HTERT RPE-1 (cell line): ENCODE data around the gene IGFBP3.

Experiments
- in situ Hi-C: fragments of 300-500 bp; cut with MboI; formaldehyde crosslinking; loops from 4 replicates; pipeline ENCODE4 v1.14.3; 2020; ENCODE audit warnings: low sequenced_read_pairs

IGFBP3 gene

GRCh38 chr7:45923290-45923689, 2.2 kb upstream of the IGFBP3 start:
- in situ Hi-C loops: no loop called here

- in situ Hi-C loops: no loop called here
Measured at GRCh38 chr7:45922810-45923209, 1.7 kb upstream of the IGFBP3 start.

DNA sequence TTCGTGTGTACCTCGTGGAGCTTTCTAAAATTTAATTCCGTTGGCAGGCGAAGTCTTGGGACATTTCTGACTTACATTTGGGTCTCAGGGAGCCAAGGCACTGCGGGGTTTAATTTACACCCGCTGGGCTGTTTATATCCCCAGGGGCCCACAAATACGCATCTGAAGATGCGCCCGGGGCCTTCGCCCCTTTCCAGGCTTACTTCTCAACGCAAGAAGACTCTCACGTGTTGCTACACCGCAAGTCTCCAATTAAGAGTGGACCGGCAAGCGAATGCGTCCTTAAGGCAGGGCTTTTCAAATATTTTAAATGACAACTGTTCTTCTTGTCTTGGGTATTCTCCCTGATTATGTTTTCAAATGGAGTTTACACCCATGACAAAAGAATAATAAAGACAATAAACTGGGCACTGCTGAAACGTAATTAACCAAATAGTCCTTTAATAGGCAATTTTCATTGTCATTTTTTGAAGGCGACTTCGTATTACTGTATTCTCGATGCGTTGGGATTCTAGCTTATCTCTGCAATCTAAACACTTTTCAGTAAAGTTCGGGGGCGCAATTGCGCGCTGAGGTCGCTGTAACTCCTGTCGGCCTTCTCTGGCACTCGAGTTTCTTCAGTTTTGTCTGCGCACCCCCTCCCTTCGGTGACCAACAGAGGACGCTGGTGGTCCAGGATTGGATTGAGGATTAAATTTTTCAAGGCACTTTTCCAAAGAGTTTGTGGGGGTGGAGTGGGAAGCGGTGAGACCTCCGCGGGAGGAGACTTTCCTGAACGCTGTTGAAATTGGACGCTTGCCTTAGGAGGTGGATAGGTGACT, 837 bp upstream of the IGFBP3 start:
- in situ Hi-C loops: no loop called here

GRCh38 chr7:45921381-45921698, 268 bp upstream of the IGFBP3 start:
- in situ Hi-C loops: no loop called here

GRCh38 chr7:45919993-45920459, 1.0 kb downstream of the IGFBP3 start:
- in situ Hi-C loops: no loop called here

DNA sequence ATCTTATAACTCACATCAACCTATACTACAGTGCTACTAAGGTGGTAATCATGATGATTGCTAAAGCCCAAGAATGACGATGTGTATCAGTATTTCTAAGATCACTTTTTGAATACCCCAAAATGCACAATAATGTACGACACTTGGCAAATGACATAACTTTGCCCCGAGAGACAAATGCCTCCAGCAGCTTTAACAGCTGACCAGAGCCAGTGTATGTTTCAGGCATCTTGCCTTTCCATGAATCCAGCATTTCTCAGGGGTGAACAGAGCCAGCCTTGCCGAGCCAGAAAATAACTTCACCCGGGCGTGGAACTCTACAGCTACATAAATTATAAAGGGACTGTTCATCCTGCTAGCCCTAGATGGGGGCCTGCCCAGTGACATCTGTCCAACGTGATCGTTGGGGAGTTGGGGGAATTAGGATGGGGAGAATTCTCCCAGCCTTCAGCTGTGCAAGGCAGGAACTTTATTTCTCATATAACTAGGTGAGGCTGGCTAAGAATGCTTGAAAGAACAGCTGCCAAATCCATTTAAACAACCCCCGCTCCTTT, 1.8 kb downstream of the IGFBP3 start:
- in situ Hi-C loops: no loop called here

- in situ Hi-C loops: no loop called here
Measured at GRCh38 chr7:45918556-45918955, 2.5 kb downstream of the IGFBP3 start.

DNA sequence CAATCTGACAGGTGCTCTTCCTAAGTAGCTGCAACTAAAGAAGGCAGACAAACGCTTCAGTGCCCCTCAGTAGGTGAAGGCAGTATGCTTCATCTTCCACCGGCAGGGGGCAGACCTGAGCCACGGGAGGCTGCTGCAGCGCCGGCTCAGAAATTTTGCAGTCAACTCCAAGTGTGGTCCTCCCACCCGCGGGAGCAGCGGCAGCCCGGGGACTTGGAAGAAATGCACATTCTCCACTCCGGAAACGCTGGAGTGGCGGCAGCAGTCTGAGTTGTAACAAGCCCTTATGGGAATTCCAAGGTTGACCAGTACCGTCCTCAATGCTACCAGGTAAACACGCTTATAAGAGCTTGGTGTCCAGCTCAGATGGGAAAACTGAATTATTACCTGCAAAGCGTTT, 3.4 kb downstream of the IGFBP3 start:
- in situ Hi-C loops: no loop called here

- in situ Hi-C loops: no loop called here
Measured at GRCh38 chr7:45917064-45917463, 4.0 kb downstream of the IGFBP3 start.

GRCh38 chr7:45915606-45916005, 5.5 kb downstream of the IGFBP3 start:
- in situ Hi-C loops: no loop called here

- in situ Hi-C loops: no loop called here
Measured at GRCh38 chr7:45914911-45915310, 6.2 kb downstream of the IGFBP3 start.

DNA sequence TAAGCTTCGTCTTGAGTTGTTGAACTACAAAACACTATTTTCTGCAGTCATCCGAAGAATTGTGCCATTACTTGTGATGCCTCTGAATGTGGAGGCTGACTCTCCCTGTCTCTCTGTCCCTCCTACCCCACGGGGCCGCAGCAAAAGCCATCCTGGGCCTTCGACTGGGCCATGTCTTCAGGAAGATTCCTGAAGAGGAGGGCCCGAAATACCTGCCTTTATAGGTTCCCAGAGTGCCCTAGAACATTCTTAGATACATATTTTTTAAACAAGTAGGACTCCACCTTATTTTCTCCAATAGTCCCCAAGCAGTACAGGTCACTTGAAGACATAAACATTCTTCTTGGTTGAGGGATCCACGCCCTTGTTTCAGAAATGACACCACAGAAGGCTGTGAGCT, 8.1 kb downstream of the IGFBP3 start:
- in situ Hi-C loops: no loop called here

DNA sequence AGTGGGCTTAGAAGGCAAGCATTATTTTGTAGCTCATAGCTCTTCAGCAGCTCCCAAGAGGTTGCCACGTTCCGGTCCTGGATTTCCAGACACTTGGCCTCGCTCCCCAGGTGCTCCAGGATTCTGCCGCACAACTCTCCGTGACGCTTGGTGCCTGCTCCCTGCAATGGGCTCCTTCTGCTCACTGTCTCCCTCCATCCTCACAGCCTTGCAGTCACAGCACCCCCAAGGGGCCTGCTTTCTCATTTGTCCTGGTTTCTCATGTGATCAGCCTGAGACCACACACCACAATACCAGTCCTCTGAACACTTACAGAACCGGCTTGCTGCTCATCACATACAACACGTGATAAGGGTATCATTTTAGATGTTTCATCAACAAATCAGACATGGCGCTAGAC, 9.8 kb downstream of the IGFBP3 start:
- in situ Hi-C loops: no loop called here

DNA sequence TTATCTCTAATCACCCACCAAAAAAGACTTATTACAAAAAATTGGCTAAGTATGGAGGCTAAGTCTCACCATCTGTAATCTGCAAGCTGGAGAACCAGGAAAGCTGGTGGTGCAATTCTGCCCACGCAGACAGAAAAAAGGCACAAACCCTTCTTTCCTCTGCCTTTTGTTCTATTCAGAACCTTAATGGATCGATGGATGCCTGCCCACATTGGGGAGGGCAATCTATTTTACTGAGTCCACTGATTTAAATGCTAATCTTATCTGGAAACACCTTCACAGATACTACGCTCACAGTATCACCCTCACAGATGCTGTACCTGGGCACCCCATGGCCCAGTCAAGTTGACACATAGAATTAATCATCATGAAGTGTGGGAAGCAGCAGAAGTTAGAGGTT, 10.2 kb downstream of the IGFBP3 start:
- in situ Hi-C loops: no loop called here

- in situ Hi-C loops: no loop called here
Measured at GRCh38 chr7:45909561-45909960, 11.5 kb downstream of the IGFBP3 start.

DNA sequence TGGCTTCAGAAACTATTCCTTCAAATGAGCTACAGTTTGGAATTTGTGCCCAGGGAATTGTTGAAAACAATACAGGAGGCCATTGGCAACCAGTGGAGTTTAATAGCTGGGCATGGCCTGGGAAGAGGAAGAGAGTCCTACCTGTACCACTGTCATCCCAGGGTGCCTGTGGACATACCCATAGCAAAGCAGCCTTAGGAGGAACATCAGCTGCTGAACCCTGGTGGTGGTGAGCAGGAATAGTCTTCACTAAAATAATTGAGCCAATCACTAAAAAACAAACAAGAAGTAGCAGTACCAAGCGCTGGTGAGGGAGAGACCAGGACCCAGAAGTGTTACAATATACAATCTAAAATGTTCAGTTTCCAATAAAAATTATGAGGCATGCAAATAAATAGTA, 18.3 kb downstream of the IGFBP3 start:
- in situ Hi-C loops: no loop called here

- in situ Hi-C loops: no loop called here
Measured at GRCh38 chr7:45901566-45901965, 19.5 kb downstream of the IGFBP3 start.

DNA sequence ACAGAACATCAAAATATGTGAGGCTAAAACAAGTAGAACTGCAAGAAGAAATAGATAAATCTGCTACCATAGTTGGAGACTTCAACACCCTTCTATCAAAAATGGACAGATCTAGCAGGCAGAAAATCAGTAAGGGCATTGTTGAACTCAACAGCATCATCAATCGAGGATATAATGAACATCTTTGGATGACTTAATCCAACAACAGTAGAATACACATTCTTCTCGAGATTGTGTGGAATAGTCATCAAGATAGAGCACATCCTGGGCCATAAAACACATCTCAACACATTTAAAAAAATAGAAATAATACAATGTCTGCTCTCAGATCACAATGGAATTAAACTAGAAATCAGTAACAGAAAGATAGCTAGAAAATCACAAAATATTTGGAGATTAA, 22.9 kb downstream of the IGFBP3 start:
- in situ Hi-C loops: no loop called here

- in situ Hi-C loops: no loop called here
Measured at GRCh38 chr7:45897042-45897690, 23.9 kb downstream of the IGFBP3 start.

DNA sequence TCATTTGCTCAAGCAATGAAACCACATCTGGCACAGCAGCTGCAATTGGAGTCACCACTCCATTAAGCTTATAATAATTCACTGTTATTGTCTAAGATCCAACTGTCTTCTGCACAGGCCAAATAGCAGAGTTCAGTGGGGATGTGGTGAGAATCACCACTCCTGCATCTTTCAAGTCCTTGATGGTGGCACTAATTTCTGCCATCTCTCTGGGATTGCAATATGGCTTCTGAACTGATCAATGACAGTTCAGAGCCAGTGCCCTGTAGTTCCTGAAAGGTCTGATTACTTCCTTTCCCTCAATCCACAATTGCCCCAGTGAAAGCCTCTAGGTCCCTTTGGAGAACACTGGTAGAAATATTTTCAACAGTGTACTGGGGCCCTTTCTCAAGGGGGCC, 26.4 kb downstream of the IGFBP3 start:
- in situ Hi-C loops: no loop called here

- in situ Hi-C loops: no loop called here
Measured at GRCh38 chr7:45893996-45894664, 26.9 kb downstream of the IGFBP3 start.
